ENCODE measurements around the gene PRIMPOL. TPM values are rescaled to one million over a fixed set of nuclear protein-coding genes. Genes with fewer than 3 reads are reported as not detected.
"Not testable (repeated sequence)": the region's sequence is repeated elsewhere in the genome, so short reads cannot be mapped to it uniquely, and the experiment has no call there.

Gene PRIMPOL, protein sequence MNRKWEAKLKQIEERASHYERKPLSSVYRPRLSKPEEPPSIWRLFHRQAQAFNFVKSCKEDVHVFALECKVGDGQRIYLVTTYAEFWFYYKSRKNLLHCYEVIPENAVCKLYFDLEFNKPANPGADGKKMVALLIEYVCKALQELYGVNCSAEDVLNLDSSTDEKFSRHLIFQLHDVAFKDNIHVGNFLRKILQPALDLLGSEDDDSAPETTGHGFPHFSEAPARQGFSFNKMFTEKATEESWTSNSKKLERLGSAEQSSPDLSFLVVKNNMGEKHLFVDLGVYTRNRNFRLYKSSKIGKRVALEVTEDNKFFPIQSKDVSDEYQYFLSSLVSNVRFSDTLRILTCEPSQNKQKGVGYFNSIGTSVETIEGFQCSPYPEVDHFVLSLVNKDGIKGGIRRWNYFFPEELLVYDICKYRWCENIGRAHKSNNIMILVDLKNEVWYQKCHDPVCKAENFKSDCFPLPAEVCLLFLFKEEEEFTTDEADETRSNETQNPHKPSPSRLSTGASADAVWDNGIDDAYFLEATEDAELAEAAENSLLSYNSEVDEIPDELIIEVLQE
- total RNA-seq = 11.3 to 14.5 TPM (median 12.7 TPM) in 3 replicates
- long read RNA-seq, transcript PRIMPOL-201 (14 exons, 2,289 nt) = major isoform, 8 of 15 reads
- long read RNA-seq, partial matches to known transcripts = 0 of 15 reads
- long read RNA-seq, other reads (novel, unspliced or antisense) = 4 of 15 reads

DNA sequence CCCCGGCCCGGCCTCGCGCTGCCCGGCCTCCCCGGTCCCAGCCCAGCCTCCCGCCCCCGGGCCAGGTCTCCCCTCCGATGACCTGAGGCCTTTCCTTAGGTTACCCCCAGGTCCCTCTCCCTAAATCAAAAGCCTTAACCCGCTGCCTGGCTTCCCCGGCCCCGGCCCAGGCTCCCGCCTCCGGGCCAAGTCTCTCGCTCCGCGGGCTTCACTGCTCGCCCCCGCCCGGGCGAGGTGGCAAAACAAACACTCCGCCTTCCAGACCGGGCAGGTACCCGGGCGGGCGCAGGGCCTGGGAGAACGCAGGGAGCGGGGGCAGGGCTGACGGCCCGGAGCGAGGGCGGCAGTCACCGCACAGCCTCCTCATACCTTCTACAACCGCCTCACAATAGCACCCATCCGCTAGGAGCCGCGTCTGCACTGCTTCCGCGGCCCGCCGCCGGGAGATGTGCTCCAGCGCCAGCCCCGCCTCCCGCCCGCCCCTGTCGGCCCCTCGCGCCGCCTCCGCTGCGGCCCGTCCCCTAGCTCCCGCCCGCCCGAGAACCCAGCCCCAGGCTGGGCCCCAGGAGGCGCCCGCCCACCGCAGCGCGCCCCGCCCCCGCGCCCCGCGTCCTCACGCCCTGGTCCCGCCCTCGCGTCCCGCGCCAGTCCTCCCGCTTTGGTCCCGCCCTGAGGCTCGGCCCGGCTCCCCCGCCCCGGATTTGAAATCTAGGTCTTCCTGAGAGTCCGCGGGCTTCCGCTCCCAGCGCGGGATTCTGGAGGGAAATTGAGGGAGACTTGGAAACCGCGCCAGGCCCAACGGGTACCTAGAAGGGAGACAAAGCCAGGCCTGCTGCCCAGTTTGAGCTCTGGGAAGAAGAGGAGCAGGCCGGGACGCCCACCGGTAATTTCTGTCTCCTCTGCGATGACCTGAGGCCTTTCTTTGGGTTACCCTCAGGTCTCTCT, at the start of gene PRIMPOL, which contains the start of gene CASP3:
Gene PRIMPOL (plus strand): TSS at position 713 of the 945 bp plus-strand sequence. CDS start 7,403 bp downstream, outside the sequence.
Gene CASP3 (minus strand): TSS at position 422 of the 945 bp plus-strand sequence. CDS start 10,994 bp downstream, outside the sequence.
- no peaks in the 10 kb centered on the region for H3K9me3 Mint-ChIP-seq (ENCODE audit: low read depth)
- TF ChIP-seq, protein P1, sequence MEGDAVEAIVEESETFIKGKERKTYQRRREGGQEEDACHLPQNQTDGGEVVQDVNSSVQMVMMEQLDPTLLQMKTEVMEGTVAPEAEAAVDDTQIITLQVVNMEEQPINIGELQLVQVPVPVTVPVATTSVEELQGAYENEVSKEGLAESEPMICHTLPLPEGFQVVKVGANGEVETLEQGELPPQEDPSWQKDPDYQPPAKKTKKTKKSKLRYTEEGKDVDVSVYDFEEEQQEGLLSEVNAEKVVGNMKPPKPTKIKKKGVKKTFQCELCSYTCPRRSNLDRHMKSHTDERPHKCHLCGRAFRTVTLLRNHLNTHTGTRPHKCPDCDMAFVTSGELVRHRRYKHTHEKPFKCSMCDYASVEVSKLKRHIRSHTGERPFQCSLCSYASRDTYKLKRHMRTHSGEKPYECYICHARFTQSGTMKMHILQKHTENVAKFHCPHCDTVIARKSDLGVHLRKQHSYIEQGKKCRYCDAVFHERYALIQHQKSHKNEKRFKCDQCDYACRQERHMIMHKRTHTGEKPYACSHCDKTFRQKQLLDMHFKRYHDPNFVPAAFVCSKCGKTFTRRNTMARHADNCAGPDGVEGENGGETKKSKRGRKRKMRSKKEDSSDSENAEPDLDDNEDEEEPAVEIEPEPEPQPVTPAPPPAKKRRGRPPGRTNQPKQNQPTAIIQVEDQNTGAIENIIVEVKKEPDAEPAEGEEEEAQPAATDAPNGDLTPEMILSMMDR (IDR thresholded peaks at IDR 0.05) = peak; percentile 71
- DNase-seq (ENCODE audit: low spot score) = peak; percentile 99
- H3K27me3 Mint-ChIP-seq (ENCODE audit: low read depth) = no peaks in the 10 kb centered on the region
- H3K4me3 Mint-ChIP-seq (ENCODE audit: unreplicated experiment) = peak within 1 kb of the TSS; percentile 81
- H3K36me3 Mint-ChIP-seq (ENCODE audit: low read depth) = no peaks in the 10 kb centered on the region
- H3K27ac Mint-ChIP-seq (ENCODE audit: unreplicated experiment) = peak within 1 kb of the TSS; percentile 95
- H3K4me1 Mint-ChIP-seq (ENCODE audit: low read depth) = peaks cover 68% of the 10 kb centered on the region

DNA sequence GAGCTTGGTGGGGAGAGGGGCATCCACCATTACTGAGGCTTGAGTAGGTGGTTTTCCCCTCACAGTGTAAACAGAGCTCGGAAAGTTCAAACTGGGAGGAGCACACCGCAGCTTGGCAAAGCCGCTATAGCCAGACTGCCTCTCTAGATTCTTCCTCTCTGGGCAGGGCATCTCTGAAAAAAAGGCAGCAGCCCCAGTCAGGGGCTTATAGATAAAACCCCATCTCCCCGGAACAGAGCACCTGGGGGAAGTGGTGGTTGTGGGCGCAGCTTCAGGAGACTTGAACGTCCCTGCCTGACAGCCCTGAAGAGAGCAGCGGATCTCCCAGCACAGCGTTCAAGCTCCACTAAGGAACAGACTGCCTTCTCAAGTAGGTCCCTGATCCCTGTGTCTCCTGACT, 48.6 kb upstream of the PRIMPOL start:
- not testable (repeated sequence) for H3K36me3 Mint-ChIP-seq (ENCODE audit: low read depth); H3K27me3 Mint-ChIP-seq (ENCODE audit: low read depth)

DNA sequence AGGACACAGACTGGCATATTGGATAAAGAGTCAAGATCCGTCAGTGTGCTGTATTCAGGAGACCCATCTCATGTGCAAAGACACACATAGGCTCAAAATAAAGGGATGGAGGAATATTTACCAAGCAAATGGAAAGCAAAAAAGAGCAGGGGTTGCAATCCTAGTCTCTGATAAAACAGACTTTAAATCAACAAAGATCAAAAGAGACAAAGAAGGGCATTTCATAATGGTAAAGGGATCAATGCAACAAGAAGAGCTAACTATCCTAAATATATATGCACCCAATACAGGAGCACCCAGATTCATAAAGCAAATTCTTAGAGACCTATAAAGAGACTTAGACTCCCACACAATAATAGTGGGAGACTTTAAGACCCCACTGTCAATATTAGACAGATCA, 46.7 kb upstream of the PRIMPOL start:
- Mint-ChIP-seq H3K9me3 (ENCODE audit: low read depth) (peaks cover 35% of the 10 kb centered on the region), H3K4me1 (ENCODE audit: low read depth) (peaks cover 14% of the 10 kb centered on the region)
- not testable (repeated sequence) for H3K27me3 Mint-ChIP-seq (ENCODE audit: low read depth); DNase-seq (ENCODE audit: low spot score); H3K4me3 Mint-ChIP-seq (ENCODE audit: unreplicated experiment); H3K36me3 Mint-ChIP-seq (ENCODE audit: low read depth); H3K27ac Mint-ChIP-seq (ENCODE audit: unreplicated experiment)

More for the DNA sequence above, 48.6 kb upstream of the PRIMPOL start:
- Mint-ChIP-seq H3K4me1 (ENCODE audit: low read depth) (peaks cover 14% of the 10 kb centered on the region), H3K9me3 (ENCODE audit: low read depth) (peaks cover 27% of the 10 kb centered on the region)
- not testable (repeated sequence) for DNase-seq (ENCODE audit: low spot score); H3K27ac Mint-ChIP-seq (ENCODE audit: unreplicated experiment); H3K4me3 Mint-ChIP-seq (ENCODE audit: unreplicated experiment)

DNA sequence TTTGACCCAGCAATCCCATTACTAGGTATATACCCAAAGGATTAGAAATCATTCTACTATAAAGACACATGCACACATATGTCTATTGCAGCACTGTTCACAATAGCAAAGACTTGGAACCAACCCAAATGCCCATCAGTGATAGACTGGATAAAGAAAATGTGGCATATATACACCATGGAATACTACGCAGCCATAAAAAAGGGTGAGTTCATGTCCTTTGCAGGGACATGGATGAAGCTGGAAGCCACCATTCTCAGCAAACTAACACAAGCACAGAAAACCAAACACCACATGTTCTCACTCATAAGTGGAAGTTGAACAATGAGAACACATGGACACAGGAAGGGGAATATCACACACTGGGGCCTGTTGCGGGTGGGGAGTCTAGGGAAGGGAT, 42.1 kb upstream of the PRIMPOL start:
- H3K4me1 Mint-ChIP-seq (ENCODE audit: low read depth); H3K4me3 Mint-ChIP-seq (ENCODE audit: unreplicated experiment); H3K27me3 Mint-ChIP-seq (ENCODE audit: low read depth); H3K27ac Mint-ChIP-seq (ENCODE audit: unreplicated experiment); DNase-seq (ENCODE audit: low spot score); H3K36me3 Mint-ChIP-seq (ENCODE audit: low read depth): not testable (repeated sequence)
- H3K9me3 Mint-ChIP-seq (ENCODE audit: low read depth) = peaks cover 32% of the 10 kb centered on the region

DNA sequence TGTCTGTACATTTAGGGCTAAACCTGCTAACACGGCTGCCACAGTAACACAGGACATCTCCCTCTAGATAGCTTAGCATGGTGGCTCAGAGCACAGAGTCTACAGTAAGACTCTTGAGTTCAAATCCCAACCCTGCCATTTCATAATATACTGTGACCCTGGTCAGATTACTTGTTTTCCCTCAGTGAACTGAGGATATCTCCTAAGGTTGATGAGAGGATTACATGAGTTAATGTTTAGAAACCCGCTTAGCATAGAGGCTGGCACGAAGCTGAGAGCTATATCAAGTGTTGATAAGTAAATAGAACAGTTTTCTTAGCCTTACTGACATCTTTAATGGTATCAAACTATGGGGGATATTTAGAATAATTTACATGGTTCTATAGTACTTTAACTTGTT, 37.5 kb upstream of the PRIMPOL start:
- no peaks in the 10 kb centered on the region for H3K36me3 Mint-ChIP-seq (ENCODE audit: low read depth)
- no peak for DNase-seq (ENCODE audit: low spot score)
- TF ChIP-seq, protein P1 (IDR thresholded peaks at IDR 0.05) = no peak
- no peak overlapping the region for H3K27ac Mint-ChIP-seq (ENCODE audit: unreplicated experiment)
- H3K4me3 Mint-ChIP-seq (ENCODE audit: unreplicated experiment) = no peak overlapping the region
- no peaks in the 10 kb centered on the region for H3K27me3 Mint-ChIP-seq (ENCODE audit: low read depth)
- no peaks in the 10 kb centered on the region for H3K4me1 Mint-ChIP-seq (ENCODE audit: low read depth)
- H3K9me3 Mint-ChIP-seq (ENCODE audit: low read depth) = peaks cover 3% of the 10 kb centered on the region

DNA sequence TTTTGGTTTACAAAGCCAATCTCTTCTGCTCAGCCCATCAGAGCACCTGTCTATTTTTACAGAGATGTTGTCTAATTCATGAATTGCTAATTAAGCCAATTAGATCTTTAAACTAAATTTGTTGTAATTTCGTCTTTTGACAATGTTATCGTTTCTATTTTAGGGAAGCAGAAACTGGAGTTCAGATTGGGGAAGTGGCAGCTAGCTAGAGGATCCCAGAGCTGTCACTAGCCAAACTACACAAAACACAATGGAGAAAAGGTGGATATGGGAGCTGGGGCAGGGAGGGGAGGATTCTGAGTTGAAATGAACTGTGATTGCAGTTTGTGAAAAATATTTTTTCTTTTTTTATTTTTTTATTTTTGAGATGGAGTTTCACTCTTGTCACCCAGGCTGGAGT, 36.1 kb upstream of the PRIMPOL start:
- TF ChIP-seq, protein P1 (IDR thresholded peaks at IDR 0.05) = no peak
- Mint-ChIP-seq H3K36me3 (ENCODE audit: low read depth) (no peaks in the 10 kb centered on the region), H3K27me3 (ENCODE audit: low read depth) (no peaks in the 10 kb centered on the region), H3K9me3 (ENCODE audit: low read depth) (peaks cover 3% of the 10 kb centered on the region), H3K4me3 (ENCODE audit: unreplicated experiment) (no peak overlapping the region), H3K27ac (ENCODE audit: unreplicated experiment) (no peak overlapping the region), H3K4me1 (ENCODE audit: low read depth) (no peaks in the 10 kb centered on the region)
- no peak for DNase-seq (ENCODE audit: low spot score)
